Activated CD8-positive, alpha-beta memory T cell treated with anti-CD3 and anti-CD28 coated beads, Interleukin-2, amount 50 U/mL, for 24 hours (primary cell): ENCODE measurements around the gene DACT3.

ENCODE experiments used
- DNase-seq: peaks from one replicate; pipeline ENCODE4 v3.0.0-alpha.2; 2020; ENCODE audit errors: extremely low read depth

DACT3 gene

DNA sequence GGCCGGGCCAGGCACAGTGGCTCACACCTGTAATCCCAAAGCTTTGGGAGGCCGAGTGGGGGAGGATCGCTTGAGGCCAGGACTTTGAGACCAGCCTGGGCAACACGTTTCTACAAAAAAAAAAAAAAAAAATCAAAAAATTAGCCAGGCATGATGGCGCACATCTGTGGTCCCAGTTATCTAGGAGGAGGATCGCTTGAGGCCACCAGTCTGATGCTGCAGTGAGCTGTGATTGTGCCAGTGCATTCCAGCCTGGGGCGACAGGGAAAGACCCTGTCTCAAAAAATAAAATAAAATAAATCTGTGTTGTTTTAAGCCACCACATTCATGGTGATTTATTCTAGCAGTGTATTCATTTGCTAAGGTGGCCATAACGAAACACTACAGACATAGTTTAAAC, 4.1 kb upstream of the DACT3 start:
- DNase-seq: no peak

DNA sequence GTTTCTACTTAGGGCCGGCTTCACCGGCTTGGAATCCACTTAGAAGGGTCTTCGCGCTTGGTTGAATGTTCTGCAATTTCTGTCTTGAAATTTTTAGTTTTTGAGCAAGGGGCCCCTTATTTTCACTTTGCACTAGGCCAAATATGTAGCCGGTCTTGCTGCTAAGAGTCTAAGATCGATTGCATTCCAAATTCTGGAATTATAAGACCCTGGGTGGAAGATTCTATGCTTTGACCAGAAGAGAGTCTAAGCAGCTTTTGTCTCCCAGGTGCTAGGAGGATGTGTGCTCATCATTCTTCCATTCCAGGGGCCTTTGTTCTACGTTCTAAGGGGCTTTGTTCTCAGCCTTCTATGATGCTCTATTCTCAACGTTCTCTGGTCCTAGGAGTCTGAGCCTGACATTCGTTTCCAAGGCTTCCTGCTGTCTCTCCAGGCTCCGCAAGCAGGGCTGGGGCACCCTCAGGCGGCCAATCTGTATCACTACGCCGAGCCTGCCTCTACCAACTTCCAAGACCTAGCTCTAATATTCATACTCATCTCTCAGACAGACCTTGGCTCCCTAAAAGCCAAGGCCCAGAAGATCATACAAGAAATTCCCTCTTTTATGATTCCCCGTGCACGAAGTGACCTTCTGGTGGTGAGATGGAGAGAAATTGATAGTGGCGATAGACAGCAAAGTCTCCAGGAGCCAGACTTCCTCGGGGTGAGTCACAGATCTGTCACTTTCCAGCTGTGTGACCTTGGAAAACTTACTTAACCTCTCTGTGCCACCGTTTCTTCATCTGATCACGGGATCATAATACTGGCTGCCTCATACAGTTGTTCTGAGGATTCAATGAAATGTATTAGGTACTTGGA, 982 bp upstream of the DACT3 start:
- peak; percentile 38 for DNase-seq

DNA sequence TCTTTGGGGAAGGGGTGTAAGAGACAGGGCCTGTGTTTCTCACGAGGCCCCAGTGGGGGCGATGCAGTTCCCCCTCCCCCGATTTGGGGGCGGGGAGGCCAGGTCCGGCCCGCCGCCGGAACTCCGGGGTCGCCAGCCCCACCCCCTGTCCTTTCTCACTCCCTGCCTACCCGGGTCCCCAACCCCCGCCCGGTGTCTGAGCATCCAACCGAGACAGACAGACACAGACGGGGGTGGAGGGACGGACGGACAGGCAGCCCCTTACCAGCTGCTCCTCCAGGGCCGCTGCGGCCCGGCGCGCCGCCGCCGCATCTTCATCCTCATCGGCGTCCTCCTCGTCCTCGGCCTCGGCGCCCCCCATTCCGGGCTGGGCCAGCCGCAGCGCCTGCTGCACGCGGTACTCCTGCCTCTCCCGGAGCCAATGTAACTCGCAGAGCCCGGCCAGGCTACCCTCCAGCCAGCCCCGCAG, 397 bp downstream of the DACT3 start:
- no peak for DNase-seq

DNA sequence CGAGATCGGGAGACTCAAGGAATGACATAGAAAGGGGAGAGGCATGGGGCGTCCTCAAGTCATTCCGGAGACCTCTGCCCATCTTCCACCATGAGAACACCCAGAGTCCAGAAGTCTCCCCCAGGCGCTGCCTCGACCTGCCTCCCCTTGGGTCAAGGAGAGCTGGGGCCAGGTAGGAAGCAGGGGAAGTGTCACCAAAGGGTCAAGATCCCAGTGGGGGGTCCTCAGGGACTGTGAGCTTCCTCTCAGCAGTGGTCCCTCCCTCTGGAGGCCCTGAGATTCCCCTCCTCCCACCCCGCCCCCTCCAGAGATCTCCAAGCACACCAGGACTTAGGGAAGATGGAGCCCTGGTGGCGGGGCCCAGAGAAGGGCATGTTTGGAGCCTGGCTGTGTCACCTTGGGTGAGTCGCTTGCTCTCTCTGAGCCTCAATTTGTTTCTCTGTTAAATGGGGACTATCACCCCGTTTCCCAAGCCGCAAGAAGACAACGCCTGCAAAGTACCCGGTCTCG, 919 bp downstream of the DACT3 start:
- DNase-seq: no peak

- no peak for DNase-seq
Observed at GRCh38 chr19:46659151-46660007, 1.6 kb downstream of the DACT3 start.

DNA sequence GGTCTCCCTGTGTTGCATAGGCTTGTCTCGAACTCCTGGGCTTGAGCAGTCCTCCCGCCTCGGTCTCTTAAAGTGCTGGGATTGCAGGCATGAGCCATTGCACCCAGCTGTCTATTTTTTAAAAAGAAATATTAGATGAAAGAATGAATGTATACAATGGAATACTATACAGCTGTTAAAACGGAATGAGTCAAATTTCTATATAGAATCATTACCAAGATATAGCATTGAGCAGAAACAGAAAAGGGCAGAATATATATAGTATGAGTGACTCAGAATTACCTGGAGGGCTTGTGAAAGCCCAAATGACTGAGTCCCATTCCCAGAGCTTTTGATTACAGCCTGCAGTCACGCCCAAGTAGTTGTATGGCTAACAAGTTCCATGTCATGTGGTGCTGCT, 4.4 kb downstream of the DACT3 start:
- no peak for DNase-seq

DNA sequence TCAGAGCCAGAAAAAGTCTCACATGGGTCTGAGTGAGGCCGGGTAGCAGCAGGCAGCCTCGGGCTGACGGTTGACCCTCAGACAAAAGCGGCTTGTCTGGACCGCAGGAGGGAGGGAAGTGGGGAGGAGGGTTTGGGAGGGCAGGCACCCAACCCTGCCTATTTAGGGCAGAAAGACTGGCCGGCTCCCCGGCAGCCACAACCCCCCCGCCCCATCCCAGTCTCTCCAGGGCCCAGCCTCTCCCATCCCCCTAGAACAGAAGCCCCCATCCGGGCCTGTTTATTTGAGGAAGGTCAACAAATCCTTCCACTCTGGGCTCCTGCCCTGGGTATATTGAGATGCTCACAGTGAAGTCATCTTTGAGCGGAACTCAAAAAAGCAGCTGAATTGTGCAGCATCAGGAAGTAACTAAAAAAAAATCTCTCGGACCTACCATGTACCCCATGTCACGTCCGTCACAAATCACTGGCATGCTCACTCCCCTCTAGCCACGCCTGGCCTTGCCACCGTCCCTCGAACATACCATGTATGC, 6.3 kb downstream of the DACT3 start:
- no peak for DNase-seq

DNA sequence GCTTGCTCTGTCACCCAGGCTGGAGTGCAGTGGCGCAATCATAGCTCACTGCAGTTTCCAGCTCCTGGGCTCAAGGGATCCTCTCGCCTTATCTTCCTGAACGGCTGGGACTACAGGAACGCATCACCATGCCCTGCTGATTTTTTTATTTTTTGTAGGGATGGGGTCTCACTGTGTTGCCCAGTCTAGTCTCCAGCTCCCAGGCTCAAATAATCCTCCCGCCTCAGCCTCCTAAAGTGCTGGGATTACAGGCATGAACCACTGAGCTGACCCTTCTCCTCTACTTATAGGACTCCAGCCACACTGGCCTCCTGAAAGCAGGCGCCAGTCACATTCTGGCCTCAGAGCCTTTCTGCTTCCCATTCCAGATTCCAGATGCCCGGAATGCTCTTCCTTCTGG, 10.5 kb downstream of the DACT3 start:
- no peak for DNase-seq

- DNase-seq: no peak
Observed at GRCh38 chr19:46648961-46649960, 11.7 kb downstream of the DACT3 start.

- no peak for DNase-seq
Observed at GRCh38 chr19:46648060-46648960, 12.7 kb downstream of the DACT3 start.

GRCh38 chr19:46646402-46646801, 14.6 kb downstream of the DACT3 start:
- no peak for DNase-seq

DNA sequence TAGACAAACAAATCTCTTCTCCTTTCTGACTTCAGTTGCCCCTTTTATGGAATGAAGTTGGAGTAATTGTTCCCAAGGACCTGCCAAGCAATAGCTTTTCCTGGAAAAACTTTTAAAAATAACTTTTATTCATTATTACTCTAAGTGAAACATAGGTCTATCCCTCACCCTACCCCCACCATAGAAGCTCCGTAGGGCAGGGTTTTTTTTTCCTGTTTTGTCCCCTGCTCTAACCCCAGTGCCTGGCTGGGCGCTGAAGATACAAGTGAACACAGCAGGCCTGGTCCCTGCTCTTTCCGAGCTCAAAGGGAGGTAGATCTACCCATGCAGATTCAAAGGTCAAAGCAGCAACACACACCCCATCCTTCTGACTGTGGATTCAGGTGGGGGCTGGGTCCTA, 16.3 kb downstream of the DACT3 start:
- DNase-seq: no peak

- no peak for DNase-seq
Observed at GRCh38 chr19:46640656-46641055, 20.3 kb downstream of the DACT3 start.

DNA sequence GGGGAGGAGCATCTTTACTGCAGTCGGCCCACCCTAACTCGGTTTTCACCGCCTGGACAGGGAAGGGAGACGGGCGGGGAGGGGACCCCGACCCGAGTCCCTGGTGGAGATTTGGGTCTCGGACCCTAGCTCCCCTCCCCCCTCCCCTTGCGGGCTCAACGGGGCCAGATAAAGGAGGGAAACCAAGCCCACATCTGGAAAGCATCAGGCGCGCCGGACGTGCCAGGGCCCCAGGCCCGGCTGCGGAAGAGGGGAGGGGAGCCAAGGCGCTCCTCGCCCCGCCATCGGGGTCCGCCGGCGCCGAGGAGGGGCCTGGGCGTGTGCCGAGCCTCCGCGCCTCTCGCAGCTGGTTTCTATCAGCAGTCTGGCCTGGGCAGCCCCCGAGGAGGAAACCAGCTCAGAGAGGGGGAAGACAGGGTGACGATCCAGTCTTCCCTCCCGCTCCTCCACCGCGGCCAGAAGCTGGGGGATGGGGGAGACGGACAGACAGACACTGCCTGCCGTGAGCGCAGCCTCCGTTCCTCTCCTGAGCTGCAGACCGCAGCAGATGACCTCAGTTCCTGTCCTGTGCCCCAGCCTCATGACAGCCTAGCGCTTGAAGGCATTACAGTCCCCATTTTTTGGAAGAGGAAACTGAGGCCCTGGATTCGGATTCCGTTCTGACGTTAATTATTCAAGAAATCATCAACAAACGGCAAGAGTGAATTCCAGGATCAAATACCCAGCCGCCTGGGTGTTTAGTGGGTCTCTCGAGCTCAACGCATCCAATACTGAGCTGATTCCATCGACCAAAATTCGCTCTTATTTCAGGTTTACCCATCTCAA, 21.4 kb downstream of the DACT3 start:
- DNase-seq: no peak

- DNase-seq: no peak
Observed at GRCh38 chr19:46637224-46637623, 23.8 kb downstream of the DACT3 start.

- no peak for DNase-seq
Observed at GRCh38 chr19:46635920-46636761, 24.8 kb downstream of the DACT3 start, which contains the start of gene GNG8. Gene GNG8 (minus strand): TSS chr19:46636202. CDS start chr19:46634682, 1,520 bp downstream.

GRCh38 chr19:46634656-46635218, 26.2 kb downstream of the DACT3 start:
- no peak for DNase-seq
